Hepatocyte (in vitro differentiated cells): ENCODE data around the gene IDUA. TPM values are rescaled to one million over a fixed set of nuclear protein-coding genes. Genes with fewer than 3 reads are reported as not detected.

Experiments
- DNase-seq: peaks from one replicate; pipeline ENCODE4 v3.0.0-alpha.2; 2016; ENCODE audit warnings: low spot score
- H2AFZ ChIP-seq: fragments of 200-600 bp; sonication (generic); 2 replicates; pipeline ENCODE4 v1.6.0; 2016; ENCODE audit warnings: antibody characterized with exemption, mild to moderate bottlenecking
- H3K27ac ChIP-seq: fragments of 200-600 bp; sonication (generic); 2 replicates; pipeline ENCODE4 v1.5.1; 2016; ENCODE audit warnings: mild to moderate bottlenecking
- H3K27me3 ChIP-seq: fragments of 200-600 bp; sonication (generic); 2 replicates; pipeline ENCODE4 v1.6.1; 2016
- H3K36me3 ChIP-seq: fragments of 200-600 bp; sonication (generic); replicated peaks from 2 replicates; pipeline ENCODE4 v1.5.1; 2016; ENCODE audit warnings: low read depth; ENCODE audit not compliant: insufficient read depth
- H3K4me1 ChIP-seq: fragments of 200-600 bp; sonication (generic); 2 replicates; pipeline ENCODE4 v1.5.1; 2016; ENCODE audit warnings: mild to moderate bottlenecking, moderate library complexity; ENCODE audit not compliant: insufficient read depth
- H3K4me2 ChIP-seq: fragments of 200-600 bp; sonication (generic); 2 replicates; pipeline ENCODE4 v1.6.0; 2016
- H3K4me3 ChIP-seq: fragments of 200-600 bp; sonication (generic); 2 replicates; pipeline ENCODE4 v1.5.1; 2016; ENCODE audit warnings: mild to moderate bottlenecking
- H3K79me2 ChIP-seq: fragments of 200-600 bp; sonication (generic); 2 replicates; pipeline ENCODE4 v1.6.0; 2017; ENCODE audit warnings: mild to moderate bottlenecking
- H3K9me2 ChIP-seq: fragments of 200-600 bp; sonication (generic); replicated peaks from 2 replicates; pipeline ENCODE4 v1.6.0; 2017; ENCODE audit warnings: mild to moderate bottlenecking; ENCODE audit not compliant: insufficient read depth
- H3K9me3 ChIP-seq: fragments of 200-600 bp; sonication (generic); 2 replicates; pipeline ENCODE4 v1.5.1; 2016; ENCODE audit warnings: low read depth, mild to moderate bottlenecking
- H4K20me1 ChIP-seq: fragments of 200-600 bp; sonication (generic); 2 replicates; pipeline ENCODE4 v1.6.0; 2016; ENCODE audit warnings: mild to moderate bottlenecking; ENCODE audit not compliant: insufficient read depth, poor library complexity, severe bottlenecking
- EZH2 ChIP-seq: fragments of 200-600 bp; sonication (generic); IDR thresholded peaks from 2 replicates; pipeline ENCODE4 v1.6.1; 2016; ENCODE audit warnings: antibody characterized with exemption, mild to moderate bottlenecking, borderline replicate concordance
- EZH2phosphoT487 ChIP-seq: fragments of 200-600 bp; sonication (generic); IDR thresholded peaks from one replicate; pipeline ENCODE4 v1.6.1; 2018; ENCODE audit warnings: antibody characterized with exemption, mild to moderate bottlenecking, low read depth, moderate library complexity; ENCODE audit not compliant: unreplicated experiment, severe bottlenecking
- WGBS: methylation state at CpG from one replicate; pipeline ENCODE4 v1.1.6; 2016; ENCODE audit warnings: low lambda C conversion rate; ENCODE audit errors: missing lambda C conversion rate; 5-methylcytosine and 5-hydroxymethylcytosine counted together
- polyA plus RNA-seq: library from polyadenylated mRNA; unstranded; fragments of >200 nt; fragmentation: Nextera tagmentation; extraction: Ambion mirVana; gene quantifications from 2 replicates; pipeline ENCODE4 v1.2.1, GENCODE V29; 2016
- total RNA-seq: library from RNA; depleted of rRNA; stranded (reverse); fragments of >200 nt; gene quantifications from 2 replicates; pipeline ENCODE4 v1.2.3, GENCODE V29; 2014
- TF ChIP-seq, protein P1 (sequence below): fragments of 200-600 bp; sonication (generic); IDR thresholded peaks from 2 replicates; pipeline ENCODE4 v1.5.1; 2016; ENCODE audit warnings: antibody characterized with exemption, mild to moderate bottlenecking; ENCODE audit not compliant: poor library complexity

The IDUA gene
- total and polyA plus RNA-seq, 2 experiments from 2014 or later: 13.1 to 82.6 TPM

DNA sequence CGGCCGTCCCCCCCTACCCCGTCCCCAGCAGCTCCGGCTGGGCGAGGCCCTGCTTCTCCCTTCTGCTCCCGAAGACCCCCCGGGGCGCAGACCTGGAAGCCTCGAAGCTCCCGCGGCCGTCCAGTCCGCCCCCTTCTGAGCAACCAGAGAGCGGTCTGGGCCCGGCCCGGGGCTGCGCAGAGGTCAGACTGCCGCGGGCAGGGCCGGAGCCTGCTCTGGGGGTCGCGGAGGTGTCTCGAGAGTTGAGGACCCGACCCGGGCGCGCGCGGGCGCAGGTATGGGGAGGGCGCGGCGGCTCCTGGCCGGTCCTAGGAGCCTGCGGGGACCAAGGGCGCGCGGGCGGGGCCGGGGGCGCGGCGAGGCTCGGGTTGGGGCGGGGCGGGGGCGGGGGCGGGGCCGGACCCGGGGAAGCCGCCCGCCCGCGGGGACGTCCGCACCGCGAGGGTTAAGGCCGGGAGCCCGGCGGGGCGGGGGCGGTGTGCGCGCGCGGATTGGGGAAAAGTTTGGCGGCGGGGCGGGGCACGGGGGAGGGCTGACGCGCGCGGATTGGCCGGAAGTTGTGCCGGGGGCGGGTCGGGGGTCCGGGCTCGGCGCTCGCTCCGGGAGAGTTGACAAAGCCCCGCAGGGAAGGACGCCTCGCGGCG, 24.3 kb downstream of the IDUA start, which contains the start of gene FGFRL1:
TSS of gene FGFRL1 (plus strand) at position 605 of the 644 bp plus-strand sequence. CDS start 860 bp downstream, outside the sequence.
- peak; percentile 96 for DNase-seq
- WGBS: 4% methylated on average over 20 of the region's 89 CpGs
- TF ChIP-seq EZH2phosphoT487 (no peak), EZH2 (no peak)
- TF ChIP-seq, protein P1, sequence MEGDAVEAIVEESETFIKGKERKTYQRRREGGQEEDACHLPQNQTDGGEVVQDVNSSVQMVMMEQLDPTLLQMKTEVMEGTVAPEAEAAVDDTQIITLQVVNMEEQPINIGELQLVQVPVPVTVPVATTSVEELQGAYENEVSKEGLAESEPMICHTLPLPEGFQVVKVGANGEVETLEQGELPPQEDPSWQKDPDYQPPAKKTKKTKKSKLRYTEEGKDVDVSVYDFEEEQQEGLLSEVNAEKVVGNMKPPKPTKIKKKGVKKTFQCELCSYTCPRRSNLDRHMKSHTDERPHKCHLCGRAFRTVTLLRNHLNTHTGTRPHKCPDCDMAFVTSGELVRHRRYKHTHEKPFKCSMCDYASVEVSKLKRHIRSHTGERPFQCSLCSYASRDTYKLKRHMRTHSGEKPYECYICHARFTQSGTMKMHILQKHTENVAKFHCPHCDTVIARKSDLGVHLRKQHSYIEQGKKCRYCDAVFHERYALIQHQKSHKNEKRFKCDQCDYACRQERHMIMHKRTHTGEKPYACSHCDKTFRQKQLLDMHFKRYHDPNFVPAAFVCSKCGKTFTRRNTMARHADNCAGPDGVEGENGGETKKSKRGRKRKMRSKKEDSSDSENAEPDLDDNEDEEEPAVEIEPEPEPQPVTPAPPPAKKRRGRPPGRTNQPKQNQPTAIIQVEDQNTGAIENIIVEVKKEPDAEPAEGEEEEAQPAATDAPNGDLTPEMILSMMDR: peak; percentile 3
- H3K9me3 ChIP-seq: no peaks in the 10 kb centered on the region
- no peaks in the 10 kb centered on the region for H3K36me3 ChIP-seq
- peaks cover 24% of the 10 kb centered on the region for H3K27me3 ChIP-seq
- no peaks in the 10 kb centered on the region for H3K9me2 ChIP-seq
- peak within 1 kb of the TSS; percentile 88 for H3K27ac ChIP-seq
- peak within 1 kb of the TSS; percentile 60 for H2AFZ ChIP-seq
- H3K79me2 ChIP-seq: peaks cover 9% of the 10 kb centered on the region
- peaks cover 11% of the 10 kb centered on the region for H3K4me1 ChIP-seq
- no peaks in the 10 kb centered on the region for H4K20me1 ChIP-seq
- peak within 1 kb of the TSS; percentile 100 for H3K4me2 ChIP-seq
- peak within 1 kb of the TSS; percentile 57 for H3K4me3 ChIP-seq

DNA sequence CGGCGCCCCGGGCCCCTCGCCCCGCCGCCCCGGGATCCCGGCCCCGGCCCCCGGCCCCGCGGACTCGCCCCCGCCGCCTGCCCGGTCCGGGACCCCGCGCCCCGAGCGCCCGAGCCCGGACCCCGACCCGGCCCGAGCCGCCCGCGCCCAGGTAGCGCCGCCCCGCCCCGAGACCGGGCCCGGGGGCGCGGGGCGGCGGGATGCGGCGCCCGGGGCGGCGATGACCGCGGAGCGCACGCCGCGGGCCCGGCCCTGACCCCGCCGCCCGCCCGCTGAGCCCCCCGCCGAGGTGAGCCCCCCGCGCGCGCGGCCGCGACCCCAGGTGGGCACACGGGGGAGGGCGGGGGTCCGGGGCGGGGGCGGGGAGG, 24.8 kb downstream of the IDUA start:
- DNase-seq: no peak
- Histone ChIP-seq H3K79me2 (peaks cover 9% of the 10 kb centered on the region), H3K9me2 (no peaks in the 10 kb centered on the region), H4K20me1 (no peaks in the 10 kb centered on the region), H2AFZ (no peak overlapping the region), H3K4me2 (no peak overlapping the region), H3K27me3 (peaks cover 23% of the 10 kb centered on the region), H3K9me3 (no peaks in the 10 kb centered on the region), H3K36me3 (no peaks in the 10 kb centered on the region), H3K4me1 (peaks cover 11% of the 10 kb centered on the region), H3K4me3 (no peak overlapping the region), H3K27ac (no peak overlapping the region)
- TF ChIP-seq, protein P1: no peak
- TF ChIP-seq EZH2 (no peak), EZH2phosphoT487 (no peak)
- WGBS: no CpG with 5 or more reads among the region's 69 CpGs

DNA sequence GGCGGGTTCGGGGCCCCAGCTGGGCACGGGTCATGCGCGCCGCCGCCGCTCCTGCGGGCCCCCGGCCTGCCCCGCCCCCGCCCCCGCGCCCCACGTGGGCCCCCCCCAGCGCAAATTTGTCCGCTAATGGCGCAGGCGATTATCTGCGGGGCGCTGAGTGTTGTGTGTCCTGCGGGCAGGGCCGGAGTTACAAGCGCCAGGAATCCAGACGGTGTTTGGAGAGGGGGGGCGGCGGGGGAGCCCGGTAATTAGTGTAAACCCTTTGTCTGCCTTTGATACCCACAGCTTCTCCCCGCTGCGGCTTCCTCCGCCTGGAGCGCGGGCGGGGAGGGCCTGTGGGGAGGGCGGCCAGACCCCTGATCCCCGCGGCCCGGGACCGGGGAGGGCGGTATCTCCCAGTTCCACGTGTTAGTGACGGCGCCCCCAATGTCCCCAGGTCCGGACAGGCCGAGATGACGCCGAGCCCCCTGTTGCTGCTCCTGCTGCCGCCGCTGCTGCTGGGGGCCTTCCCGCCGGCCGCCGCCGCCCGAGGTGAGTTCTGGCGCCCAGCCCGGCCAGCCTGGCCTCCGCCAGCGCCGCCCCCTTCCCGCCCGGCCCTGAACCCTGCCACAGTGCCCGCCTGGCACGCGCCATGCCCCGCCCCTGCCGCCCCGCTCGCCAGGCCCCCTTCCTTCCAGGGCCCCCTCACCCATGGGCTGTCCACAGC, 25.3 kb downstream of the IDUA start:
- no peak overlapping the region for H3K27ac ChIP-seq
- 7% methylated on average over 22 of the region's 69 CpGs for WGBS
- H2AFZ ChIP-seq: no peak overlapping the region
- peaks cover 9% of the 10 kb centered on the region for H3K79me2 ChIP-seq
- H3K9me3 ChIP-seq: no peaks in the 10 kb centered on the region
- H3K4me3 ChIP-seq: peak overlapping the region; percentile 57
- no peaks in the 10 kb centered on the region for H3K36me3 ChIP-seq
- peaks cover 11% of the 10 kb centered on the region for H3K4me1 ChIP-seq
- peak overlapping the region; percentile 90 for H3K4me2 ChIP-seq
- no peaks in the 10 kb centered on the region for H4K20me1 ChIP-seq
- H3K27me3 ChIP-seq: peaks cover 18% of the 10 kb centered on the region
- TF ChIP-seq, protein P1: no peak
- TF ChIP-seq EZH2: no peak
- TF ChIP-seq EZH2phosphoT487: no peak
- no peaks in the 10 kb centered on the region for H3K9me2 ChIP-seq
- peak; percentile 70 for DNase-seq
